Omental fat pad (tissue), 4 donors: ENCODE measurements around the gene PDE4DIP. TPM values are rescaled to one million over a fixed set of nuclear protein-coding genes. Genes with fewer than 3 reads are reported as not detected.
A peak's percentile ranks its signal among the peaks of the same experiment; 100 is the strongest.
"Not testable (repeated sequence)": the region's sequence is repeated elsewhere in the genome, so short reads cannot be mapped to it uniquely, and the experiment has no call there.

Experiments
- ATAC-seq: fragments of 150-250 bp; one replicate; pipeline ENCODE4 v1.9.1; 2016; ENCODE audit warnings: mild to moderate bottlenecking, moderate library complexity; ENCODE audit not compliant: low FRiP score
- DNase-seq: peaks from one replicate; pipeline ENCODE4 v3.0.0-alpha.2; 2019; ENCODE audit warnings: low spot score
- total RNA-seq, 4 donors: library from RNA; depleted of rRNA; stranded (reverse); fragments of >200 nt; gene quantifications; one replicate each; pipeline ENCODE4 v1.1.0, GENCODE V29; 2016

PDE4DIP gene
- total RNA-seq = 10 to 100 TPM; 54.1 to 83.5 (median 59.1) TPM

- DNase-seq = not testable (repeated sequence)
- ATAC-seq = peak; percentile 93
Measured at GRCh38 chr1:148844220-148844619, at the start of gene PDE4DIP. TSS of gene PDE4DIP (plus strand) at chr1:148844428. CDS start at chr1:148844775, 347 bp downstream.

- peak; percentile 47 for ATAC-seq
- DNase-seq = not testable (repeated sequence)
Measured at GRCh38 chr1:148808268-148808928, 35.8 kb upstream of the PDE4DIP start.

DNA sequence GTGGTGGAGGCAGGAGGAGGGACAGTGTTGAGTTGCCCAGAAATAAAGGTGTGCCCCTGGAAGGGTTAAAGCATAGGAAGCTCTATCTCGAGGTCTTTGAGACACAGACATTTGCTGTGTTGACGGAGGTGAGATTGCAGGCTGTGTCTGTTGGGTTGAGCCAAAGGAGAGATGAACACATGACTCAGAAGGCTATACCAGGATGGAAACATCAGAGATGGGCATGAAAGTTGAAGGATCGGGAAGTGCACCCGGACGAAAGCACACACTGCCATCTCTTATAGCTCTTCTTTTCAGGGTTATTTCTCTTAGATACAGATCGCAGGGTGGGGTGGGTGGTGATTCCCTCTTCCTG lies 35.3 kb upstream of the PDE4DIP start:
- not testable (repeated sequence) for DNase-seq, ATAC-seq

DNA sequence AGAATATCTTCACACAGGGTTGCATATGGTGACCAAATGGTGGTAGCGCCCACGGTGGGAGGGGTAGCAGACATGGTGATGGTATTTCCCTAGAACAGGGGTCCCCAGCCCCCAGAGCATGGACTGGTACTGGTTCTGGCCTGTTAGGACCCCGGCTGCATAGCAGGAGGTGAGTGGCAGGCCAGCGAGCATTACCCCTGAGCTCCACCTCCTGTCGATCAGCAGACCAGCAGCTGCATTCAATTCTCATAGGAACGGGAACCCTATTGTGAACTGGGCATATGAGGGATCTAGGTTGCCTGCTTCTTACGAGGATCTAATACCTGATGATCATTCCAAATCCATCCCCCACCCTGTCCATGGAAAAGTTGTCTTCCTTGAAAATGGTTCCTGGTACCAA lies 22.0 kb upstream of the PDE4DIP start:
- DNase-seq, ATAC-seq: not testable (repeated sequence)

DNA sequence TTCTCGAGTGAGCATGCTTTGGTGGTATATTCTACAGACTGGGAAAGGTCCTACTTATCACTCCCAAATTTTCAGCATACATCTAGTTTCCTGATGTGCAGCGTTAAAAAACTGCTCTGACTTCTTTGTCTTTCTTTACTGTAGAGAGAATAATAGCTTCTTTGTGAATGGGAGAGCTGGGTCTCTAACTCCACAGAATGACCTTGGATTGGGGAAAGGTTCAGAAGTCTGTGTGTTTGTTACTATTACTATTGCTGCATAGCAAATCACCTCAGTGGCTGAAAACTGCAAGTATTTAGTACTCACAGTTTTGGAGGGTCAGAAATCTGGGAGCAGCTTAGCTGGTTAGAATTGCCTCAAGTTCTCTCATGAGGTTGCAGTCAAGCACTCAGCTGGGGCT lies 20.4 kb upstream of the PDE4DIP start:
- not testable (repeated sequence) for ATAC-seq, DNase-seq

- DNase-seq = not testable (repeated sequence)
- ATAC-seq = peak; percentile 72
Measured at GRCh38 chr1:148825029-148825428, 19.2 kb upstream of the PDE4DIP start.

DNA sequence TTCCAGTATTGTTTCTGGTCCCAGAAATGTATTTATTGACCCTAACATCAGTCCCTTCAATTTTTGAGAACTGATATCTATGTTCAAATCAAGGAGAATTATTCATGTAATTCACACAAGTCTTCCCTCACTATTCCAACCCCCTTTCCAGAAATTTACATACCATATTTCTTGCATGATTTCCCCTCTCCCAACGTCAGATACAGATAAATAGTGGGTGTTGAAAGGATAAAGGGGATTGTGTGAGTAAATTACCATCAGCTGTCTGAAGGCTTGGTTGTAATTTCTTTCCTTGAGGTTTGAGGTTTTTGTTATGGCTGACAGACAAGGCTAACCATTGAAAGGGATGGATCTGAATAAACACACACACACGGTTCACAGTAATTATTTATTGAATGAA lies 15.7 kb upstream of the PDE4DIP start:
- ATAC-seq, DNase-seq: not testable (repeated sequence)

DNA sequence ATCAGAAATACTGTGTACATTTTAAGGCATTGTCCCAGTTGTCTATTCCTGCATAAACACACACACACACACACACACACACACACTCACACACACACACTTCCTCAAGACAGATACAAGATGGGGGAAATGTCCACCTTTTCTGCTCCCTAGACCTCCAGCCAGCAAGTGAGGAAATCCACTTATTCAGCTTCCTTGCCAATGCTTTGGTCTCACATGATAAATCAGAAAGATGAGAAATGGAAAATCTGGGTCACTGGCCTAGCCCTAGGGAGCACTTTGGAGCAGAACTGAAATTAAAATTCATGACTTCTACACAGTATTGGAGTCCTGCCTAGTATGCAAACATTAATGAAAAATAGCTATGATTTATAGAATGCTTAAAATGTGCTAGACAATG lies 15.3 kb upstream of the PDE4DIP start:
- ATAC-seq (peak; percentile 59), DNase-seq (peak; percentile 16)

DNA sequence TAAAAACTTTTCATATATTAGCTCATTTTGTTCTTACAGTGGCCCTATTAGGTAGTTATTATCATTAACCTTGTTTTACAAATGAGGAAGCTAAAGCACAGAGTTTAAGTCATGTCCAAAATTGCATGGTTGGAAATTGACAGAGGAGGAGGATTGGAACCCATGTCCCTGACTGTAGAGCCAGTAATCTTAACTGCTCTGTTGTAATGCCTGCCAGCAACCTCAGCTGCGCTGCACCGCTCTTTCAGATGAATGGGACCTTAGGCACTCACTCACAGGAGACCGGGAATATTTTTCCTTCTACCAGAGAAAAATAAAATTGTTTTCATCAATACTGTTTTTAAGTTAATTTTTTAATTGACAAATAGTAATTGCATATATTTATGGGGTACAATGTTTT lies 14.9 kb upstream of the PDE4DIP start:
- not testable (repeated sequence) for DNase-seq, ATAC-seq

GRCh38 chr1:148841262-148841661 lies 3.0 kb upstream of the PDE4DIP start:
- DNase-seq, ATAC-seq: not testable (repeated sequence)

- DNase-seq = not testable (repeated sequence)
- ATAC-seq = peak; percentile 68
Measured at GRCh38 chr1:148844651-148845050, 423 bp downstream of the PDE4DIP start.

GRCh38 chr1:148845068-148845467 lies 840 bp downstream of the PDE4DIP start:
- DNase-seq, ATAC-seq: not testable (repeated sequence)

- not testable (repeated sequence) for DNase-seq, ATAC-seq
Measured at GRCh38 chr1:148850347-148850746, 6.1 kb downstream of the PDE4DIP start.

DNA sequence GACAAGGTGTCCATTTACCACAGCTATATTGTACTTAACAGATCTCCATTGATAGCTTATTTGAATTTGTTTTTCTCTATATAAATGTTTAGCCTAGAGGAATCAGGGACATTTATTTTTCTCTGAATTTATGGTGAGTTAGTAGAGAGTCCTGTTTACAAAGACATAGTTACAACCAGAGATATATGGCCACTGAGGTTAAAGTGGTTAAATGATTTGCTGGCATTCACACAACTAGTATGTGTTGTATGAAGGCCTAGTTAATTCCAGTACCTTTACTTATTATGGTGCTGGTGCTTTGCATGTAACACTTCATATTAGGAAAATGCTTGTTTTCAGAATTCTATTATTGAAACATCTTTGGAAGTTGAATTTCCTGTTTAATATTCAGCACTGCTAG lies 6.6 kb downstream of the PDE4DIP start:
- not testable (repeated sequence) for ATAC-seq, DNase-seq

DNA sequence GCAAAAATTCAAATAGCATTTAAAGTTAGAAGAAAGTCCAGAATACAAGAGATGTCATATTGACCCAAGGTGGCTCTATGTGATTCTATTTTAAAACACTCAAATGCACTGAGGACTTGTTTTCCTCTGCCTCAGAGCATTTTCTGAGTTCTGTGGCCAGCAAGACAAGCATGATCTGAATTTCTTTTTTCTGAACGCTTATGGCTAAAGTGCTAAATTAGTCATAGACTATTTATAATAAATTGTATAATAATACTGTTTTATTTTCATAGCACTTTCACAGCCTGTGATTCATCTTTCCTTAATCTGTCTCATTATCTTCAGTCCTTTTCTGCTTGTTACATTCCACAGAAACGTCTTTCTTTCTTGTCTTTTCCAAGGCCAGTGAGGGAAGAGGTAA lies 7.5 kb downstream of the PDE4DIP start:
- not testable (repeated sequence) for ATAC-seq

DNA sequence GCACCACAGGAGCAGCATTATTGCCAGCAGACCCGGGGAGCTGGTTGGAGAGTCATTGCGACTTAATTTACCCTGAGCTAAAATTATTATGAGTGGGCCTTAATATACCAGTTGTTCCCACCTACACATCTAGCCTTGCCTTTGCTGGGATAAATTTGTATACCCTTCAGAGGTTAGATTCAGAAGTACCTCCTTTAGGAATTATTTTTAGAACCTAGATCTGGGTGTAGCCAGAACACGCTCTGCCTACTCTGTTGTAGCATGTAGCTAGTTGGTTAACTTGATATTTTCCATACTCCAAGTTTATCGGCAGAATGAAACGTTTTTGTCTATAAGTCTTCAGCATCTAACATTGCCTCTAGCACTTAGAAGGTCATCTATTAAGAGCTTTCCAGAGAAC lies 9.1 kb downstream of the PDE4DIP start:
- ATAC-seq, DNase-seq: not testable (repeated sequence)

More for the DNA sequence above, 7.5 kb downstream of the PDE4DIP start:
- DNase-seq = not testable (repeated sequence)

DNA sequence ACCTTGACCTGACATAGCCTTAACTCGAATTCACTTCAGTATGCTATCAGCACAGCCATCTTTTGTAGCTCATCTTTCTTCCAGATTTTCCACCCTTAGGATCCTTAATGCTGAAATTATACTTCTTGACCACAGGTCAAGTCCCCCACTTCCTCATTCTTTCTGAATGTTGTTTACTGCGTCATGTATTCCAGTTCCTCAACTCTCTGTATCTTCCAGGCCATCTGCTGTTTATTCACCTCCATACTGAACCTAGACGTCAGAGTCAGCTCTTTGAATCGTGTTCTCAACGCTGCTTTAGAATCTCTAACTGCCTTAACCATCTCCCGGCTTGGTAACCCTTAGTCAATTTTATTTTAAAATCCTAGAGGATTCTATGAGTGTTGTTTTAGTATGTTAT lies 9.8 kb downstream of the PDE4DIP start:
- ATAC-seq, DNase-seq: not testable (repeated sequence)

GRCh38 chr1:148855367-148855766 lies 11.1 kb downstream of the PDE4DIP start:
- not testable (repeated sequence) for DNase-seq, ATAC-seq

DNA sequence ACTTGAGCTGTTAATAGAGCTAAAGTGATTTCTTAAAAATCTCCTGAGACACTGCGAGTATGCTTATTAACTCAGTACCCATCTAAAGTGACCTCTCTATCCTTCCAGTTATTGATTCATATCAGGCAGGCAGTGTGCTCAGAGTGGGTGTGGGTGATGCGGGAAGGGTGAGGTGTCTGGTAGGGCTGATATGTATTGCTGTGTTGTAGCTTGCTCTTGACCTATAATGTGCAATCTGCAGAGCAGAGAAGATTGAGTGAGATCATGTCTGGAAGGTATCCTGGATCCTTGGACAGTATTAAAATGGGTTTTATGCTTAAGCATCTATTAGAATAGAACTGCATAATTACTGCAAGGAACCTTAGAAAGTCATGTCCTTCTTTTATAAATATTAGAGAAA lies 15.8 kb downstream of the PDE4DIP start:
- not testable (repeated sequence) for DNase-seq, ATAC-seq

GRCh38 chr1:148860579-148861259 lies 16.5 kb downstream of the PDE4DIP start:
- ATAC-seq, DNase-seq: not testable (repeated sequence)

GRCh38 chr1:148862590-148862989 lies 18.4 kb downstream of the PDE4DIP start:
- not testable (repeated sequence) for ATAC-seq, DNase-seq
